ENCODE data around the gene CMTM5. TPM values are rescaled to one million over a fixed set of nuclear protein-coding genes. Genes with fewer than 3 reads are reported as not detected.

CMTM5 gene, protein sequence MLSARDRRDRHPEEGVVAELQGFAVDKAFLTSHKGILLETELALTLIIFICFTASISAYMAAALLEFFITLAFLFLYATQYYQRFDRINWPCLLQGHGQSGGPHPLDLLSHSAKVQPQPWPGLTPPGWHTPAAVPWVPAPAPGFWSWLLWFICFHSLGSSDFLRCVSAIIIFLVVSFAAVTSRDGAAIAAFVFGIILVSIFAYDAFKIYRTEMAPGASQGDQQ
- 1 to 10 TPM in 1 of 8 experiments, under 1 TPM in 6, not detected in 1; 0.05 to 2.0 (median 0.40) TPM for total RNA-seq

DNA sequence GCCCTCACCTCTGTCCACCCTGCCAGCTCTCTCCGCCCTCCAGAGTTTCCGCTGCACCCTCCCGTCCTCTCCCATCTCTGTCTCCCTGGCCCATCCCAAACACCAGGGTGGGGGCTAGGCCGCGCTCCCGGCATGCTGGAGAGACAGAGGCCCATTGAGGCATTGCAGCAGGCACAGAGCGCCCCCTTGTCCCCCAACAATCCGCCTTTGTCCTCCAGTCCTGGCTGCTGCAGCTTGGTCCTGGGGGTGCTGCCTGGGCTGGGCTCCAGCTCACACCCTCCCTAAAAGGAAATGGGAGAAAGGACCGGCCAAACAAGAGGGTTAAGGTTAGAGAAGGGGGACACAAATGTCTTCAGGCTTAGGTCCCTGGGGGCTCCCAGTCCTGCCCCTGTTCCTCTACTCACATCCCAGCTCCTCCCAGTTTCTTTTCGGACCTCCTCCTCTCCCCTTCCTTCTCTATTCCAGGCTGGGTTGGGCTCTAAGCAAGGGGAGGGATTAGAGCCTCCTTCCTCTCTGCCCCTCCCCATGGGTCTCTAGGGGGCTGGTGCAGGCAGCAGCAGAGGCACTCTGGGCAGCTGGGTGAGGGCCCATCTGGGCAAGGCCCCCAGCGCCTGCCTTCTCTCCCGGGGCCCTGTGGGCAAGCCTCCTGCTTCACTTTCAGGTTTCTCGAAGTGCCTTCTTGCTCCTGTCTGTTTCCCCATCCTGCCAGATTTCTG, at the start of gene CMTM5:
TSS of gene CMTM5 (plus strand) at position 565 of the 716 bp plus-strand sequence. CDS start 206 bp downstream, outside the sequence.
- Histone ChIP-seq H3K4me1 (replicated peaks in 1 of 2) (no peaks in the 10 kb centered on the region), H3K4me3 (no peak within 1 kb of the TSS), H3K27ac (no peak within 1 kb of the TSS)
- ATAC-seq (replicated peaks in 6 of 8): peak in 2 of 8 experiments; percentile 36 to 54
- 20 to 100% (median 49%) methylated on average over 1 to 4 of the region's 13 CpGs; no CpG with 5 or more reads in 4 of the 10 experiments for WGBS, 10 experiments
- in situ Hi-C loops (cut with MboI; ENCODE audit: low pct_unique_long_range_greater_than_20kb in 2 of 9, low sequenced_read_pairs in 9 of 9, unreplicated experiment in 9 of 9): loop anchor here in 1 of 9 experiments (10.0 kb wide), 1 partner anchor 52 kb away; the partner anchor contains the start of gene PABPN1

DNA sequence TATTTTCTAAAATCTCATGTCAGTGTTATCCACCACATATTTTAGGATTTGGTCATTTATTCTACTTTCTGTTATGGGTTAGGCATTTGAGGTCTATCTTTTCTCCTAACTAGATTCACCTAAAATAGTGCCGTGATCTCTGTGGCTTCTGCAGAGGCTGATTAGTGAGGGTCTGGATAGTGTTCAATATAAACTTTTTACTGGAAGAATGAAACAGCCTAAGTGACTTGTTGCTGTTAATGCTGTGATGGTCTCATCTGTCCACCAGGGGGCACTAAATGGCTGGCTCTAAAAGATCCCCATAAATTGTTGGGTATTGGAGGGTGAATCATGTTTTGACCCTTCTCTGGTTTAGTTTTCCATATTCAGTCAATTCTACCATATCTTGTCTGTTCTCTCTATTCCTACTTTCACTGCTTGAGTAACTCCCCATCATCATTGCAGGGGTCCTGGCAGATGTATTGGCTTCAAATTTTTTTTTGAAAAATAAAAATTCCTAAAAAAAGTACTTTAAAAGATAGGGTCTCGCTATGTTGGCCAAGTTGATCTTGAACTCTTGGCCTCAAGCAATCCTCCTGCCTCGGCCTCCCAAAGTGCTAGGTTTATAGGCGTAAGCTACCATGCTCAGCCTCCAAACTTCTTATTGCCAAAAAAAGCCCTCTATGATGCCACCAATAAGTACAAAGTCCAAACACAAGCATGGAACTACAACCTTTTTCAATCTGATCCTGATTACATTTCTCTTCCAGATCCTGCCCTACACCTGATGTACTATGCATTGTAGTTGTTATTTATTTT, 48.7 kb upstream of the CMTM5 start:
- in situ Hi-C loops (cut with MboI; ENCODE audit: low pct_unique_long_range_greater_than_20kb in 2 of 9, low sequenced_read_pairs in 9 of 9, unreplicated experiment in 9 of 9): loop anchor here in 5 of 9 experiments (10.0 to 25.0 kb wide), 4 partner anchors 47 to 234 kb away; partner anchors contain the start of genes THTPA (in 3 of the 5), ZFHX2 (in 3 of the 5), AP1G2 (in 2 of the 5) and NGDN (in 2 of the 5)
- Histone ChIP-seq H3K4me1 (replicated peaks in 1 of 2) (peaks cover 1 to 3% of the 10 kb centered on the region in 2 donors), H3K4me3 (no peak overlapping the region), H3K27ac (no peak overlapping the region)
- 11 to 86% (median 40%) methylated on average over 1 to 4 of the region's 4 CpGs for WGBS, 10 experiments
- ATAC-seq (replicated peaks in 6 of 8): peak; percentile 54 to 83 (median 70)

DNA sequence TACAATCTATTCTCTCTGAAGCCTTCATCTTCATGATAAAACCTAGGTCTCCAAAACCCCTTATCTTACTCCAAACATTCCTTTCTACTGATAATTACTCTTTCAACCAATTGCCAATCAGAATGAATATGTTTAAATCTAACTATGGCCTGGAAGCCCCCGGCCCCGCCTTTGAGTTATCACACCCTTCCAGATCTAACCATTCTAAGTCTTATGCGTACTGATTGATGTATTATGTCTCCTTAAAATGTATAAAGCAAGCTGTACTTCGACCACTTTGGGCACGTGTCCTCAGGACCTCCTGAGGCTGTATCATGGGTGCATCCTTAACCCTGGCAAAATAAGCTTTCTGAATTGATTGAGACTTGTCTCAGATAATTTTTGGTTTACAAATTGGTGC, 41.2 kb upstream of the CMTM5 start:
- Histone ChIP-seq H3K27ac (no peak overlapping the region), H3K4me1 (replicated peaks in 1 of 2) (no peaks in the 10 kb centered on the region), H3K4me3 (no peak overlapping the region)
- in situ Hi-C loops (cut with MboI; ENCODE audit: low pct_unique_long_range_greater_than_20kb in 2 of 9, low sequenced_read_pairs in 9 of 9, unreplicated experiment in 9 of 9): loop anchor here in 5 of 9 experiments (10.0 to 25.0 kb wide), 4 partner anchors 119 to 227 kb away; partner anchors contain the start of genes NGDN (in 3 of the 5), AP1G2 (in 2 of the 5), THTPA (in 2 of the 5) and ZFHX2 (in 2 of the 5)
- WGBS, 10 experiments: 40 to 93% (median 68%) methylated on average over 1 to 5 of the region's 5 CpGs; no CpG with 5 or more reads in 1 of the 10 experiments
- ATAC-seq (replicated peaks in 6 of 8): no peak

DNA sequence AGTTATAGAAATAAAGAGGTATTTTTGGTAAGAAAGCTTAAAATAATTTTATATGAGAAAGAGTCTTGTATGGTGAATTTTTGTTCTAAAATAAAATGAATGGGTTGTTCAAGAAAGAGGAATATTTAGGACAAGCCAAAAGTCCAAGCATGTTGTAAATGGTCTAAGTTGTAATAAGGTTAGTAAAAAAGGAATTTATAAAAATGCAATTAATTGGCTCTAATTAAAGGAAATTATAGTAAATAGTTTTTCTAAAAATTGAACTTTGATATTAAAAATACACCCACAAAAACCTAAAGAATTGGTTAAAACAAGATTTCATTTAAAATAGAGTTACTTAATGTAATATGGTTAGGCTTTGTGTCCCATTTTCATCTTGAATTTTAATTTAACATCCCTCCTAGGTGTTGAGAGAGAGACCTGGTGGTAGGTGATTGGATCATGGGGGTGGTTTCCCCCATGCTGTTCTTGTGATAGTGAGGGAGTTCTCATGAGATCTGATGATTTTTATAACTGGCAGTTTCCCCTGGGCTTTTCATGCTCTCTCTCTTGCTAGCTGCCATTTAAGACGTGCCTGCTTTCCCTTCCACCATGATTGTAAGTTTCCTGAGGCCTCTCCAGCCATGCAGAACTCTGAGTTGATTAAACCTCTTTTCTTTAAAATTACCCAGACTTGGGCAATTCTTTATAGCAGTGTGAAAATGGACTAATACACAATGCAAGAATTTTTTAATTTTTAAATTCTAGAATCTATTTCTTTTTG, 37.2 kb upstream of the CMTM5 start:
- Histone ChIP-seq H3K4me1 (replicated peaks in 1 of 2) (no peaks in the 10 kb centered on the region), H3K27ac (no peak overlapping the region), H3K4me3 (no peak overlapping the region)
- 0 to 78% (median 66%) methylated on average over 1 of the region's 1 CpG; no CpG with 5 or more reads in 4 of the 10 experiments for WGBS, 10 experiments
- in situ Hi-C loops (cut with MboI; ENCODE audit: low pct_unique_long_range_greater_than_20kb in 2 of 9, low sequenced_read_pairs in 9 of 9, unreplicated experiment in 9 of 9): loop anchor here in 5 of 9 experiments (10.0 to 25.0 kb wide), 4 partner anchors 115 to 223 kb away; partner anchors contain the start of genes NGDN (in 3 of the 5), AP1G2 (in 2 of the 5), THTPA (in 2 of the 5) and ZFHX2 (in 2 of the 5)
- no peak for ATAC-seq (replicated peaks in 6 of 8)

DNA sequence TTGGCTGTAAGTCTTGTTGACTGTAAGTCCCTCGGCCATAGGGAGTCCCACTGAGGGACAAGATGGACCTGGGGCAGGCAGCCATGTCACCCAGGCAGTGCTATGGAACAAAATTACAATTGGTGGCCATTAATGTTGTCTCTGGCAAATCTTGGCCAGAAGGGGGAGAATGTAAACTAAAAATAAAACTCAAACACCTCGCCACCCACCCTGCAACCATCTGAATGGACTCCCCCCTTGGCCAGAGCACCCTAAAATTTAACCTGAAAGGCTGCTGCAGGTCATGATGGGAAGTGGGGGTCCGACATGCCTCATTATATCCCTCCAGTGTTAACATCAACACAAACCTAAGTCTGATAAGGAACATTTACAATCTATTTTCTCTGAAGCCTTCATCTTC, 32.4 kb upstream of the CMTM5 start:
- in situ Hi-C loops (cut with MboI; ENCODE audit: low pct_unique_long_range_greater_than_20kb in 2 of 9, low sequenced_read_pairs in 9 of 9, unreplicated experiment in 9 of 9): loop anchor here in 4 of 9 experiments (25.0 kb wide), 2 partner anchors 118 to 218 kb away; partner anchors contain the start of genes AP1G2 (in 2 of the 4), NGDN (in 2 of the 4), THTPA (in 2 of the 4) and ZFHX2 (in 2 of the 4)
- H3K4me3 ChIP-seq: no peak overlapping the region
- no peak for ATAC-seq (replicated peaks in 6 of 8)
- peaks cover 0 to 6% of the 10 kb centered on the region in 2 donors for H3K4me1 ChIP-seq (replicated peaks in 1 of 2)
- 17 to 100% (median 38%) methylated on average over 1 to 3 of the region's 3 CpGs; no CpG with 5 or more reads in 2 of the 10 experiments for WGBS, 10 experiments
- no peak overlapping the region for H3K27ac ChIP-seq

DNA sequence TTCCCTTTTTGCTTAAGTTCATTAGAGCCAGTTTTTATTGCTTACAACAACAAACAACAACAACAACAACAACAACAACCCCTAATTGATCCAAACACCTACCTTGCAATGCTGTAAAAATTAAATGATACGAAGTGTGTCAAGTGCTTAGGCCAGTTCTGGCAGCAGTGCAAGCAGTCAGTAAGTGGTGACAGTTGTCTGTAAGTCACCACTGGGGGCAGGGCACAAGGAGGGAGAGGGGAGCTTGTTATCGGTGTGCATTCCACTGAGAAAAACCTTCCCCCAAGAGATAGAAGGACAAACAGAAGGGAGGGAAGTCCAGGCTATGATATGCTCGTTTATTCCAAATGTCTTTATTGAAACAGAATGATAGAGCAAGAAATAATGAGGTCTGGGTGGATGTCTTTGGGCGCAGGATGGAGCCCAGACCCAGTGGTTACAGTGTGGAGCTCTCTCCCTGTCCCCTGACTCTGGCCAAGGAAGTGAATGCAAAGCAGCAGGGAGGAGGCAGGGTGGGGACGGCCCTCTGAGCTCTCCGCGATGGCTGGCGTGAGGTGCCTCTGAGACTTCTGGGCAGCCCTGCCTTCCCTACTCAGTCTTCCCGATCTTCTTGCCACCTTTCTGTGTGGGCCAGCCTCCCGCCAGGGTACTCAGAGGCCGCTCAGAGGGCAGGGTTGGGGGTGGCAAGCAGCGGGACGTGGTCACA, 30.7 kb upstream of the CMTM5 start:
- ATAC-seq (replicated peaks in 6 of 8): peak in 5 of 8 experiments; percentile 44 to 80 (median 66)
- Histone ChIP-seq H3K4me1 (replicated peaks in 1 of 2) (peaks cover 0 to 9% of the 10 kb centered on the region in 2 donors), H3K4me3 (no peak overlapping the region), H3K27ac (no peak overlapping the region)
- WGBS, 10 experiments: 45 to 100% (median 67%) methylated on average over 1 to 8 of the region's 13 CpGs; no CpG with 5 or more reads in 1 of the 10 experiments
- in situ Hi-C loops (cut with MboI; ENCODE audit: low pct_unique_long_range_greater_than_20kb in 2 of 9, low sequenced_read_pairs in 9 of 9, unreplicated experiment in 9 of 9): loop anchor here in 4 of 9 experiments (25.0 kb wide), 2 partner anchors 116 to 216 kb away; partner anchors contain the start of genes AP1G2 (in 2 of the 4), NGDN (in 2 of the 4), THTPA (in 2 of the 4) and ZFHX2 (in 2 of the 4)

DNA sequence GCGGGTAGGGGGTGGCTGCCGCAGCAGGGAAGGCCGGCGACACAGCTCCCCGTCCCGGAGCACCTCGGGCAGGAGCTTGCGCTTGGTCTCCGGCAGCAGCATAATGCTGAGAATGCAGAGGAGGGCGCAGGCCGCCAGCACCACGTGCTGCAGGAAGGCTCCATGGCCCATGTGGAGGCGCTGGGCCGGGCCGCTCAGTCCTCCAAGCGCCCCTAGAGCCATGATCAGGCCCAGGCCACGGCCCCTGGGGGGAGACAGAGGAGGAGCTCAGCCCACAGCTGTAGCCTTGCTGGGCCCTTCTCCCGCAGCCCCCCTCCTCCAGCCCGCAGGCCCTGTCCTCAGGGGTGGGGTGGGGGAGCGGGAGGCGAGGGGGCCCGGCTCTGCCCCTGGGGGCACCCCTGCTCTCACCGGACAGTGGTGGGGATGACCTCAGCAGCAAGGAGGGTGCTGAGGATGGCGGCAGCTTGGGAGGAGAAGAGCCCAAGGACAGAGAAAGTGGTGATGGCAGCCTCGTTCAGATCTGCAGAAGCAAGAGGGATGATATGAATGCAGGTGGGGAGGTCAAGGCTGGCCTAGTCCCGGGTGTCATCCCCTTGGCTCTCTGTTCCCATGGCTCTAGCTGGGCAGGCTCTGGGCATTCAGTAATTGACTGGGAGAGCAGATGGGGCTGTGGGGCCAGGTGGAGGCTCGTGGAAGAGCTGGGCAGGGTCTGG, 30.0 kb upstream of the CMTM5 start:
- no CpG with 5 or more reads among the region's 27 CpGs for WGBS, 10 experiments
- Histone ChIP-seq H3K4me3 (no peak overlapping the region), H3K4me1 (replicated peaks in 1 of 2) (peaks cover 0 to 10% of the 10 kb centered on the region in 2 donors), H3K27ac (no peak overlapping the region)
- peak in 5 of 8 experiments; percentile 7 to 35 (median 29) for ATAC-seq (replicated peaks in 6 of 8)
- in situ Hi-C loops (cut with MboI; ENCODE audit: low pct_unique_long_range_greater_than_20kb in 2 of 9, low sequenced_read_pairs in 9 of 9, unreplicated experiment in 9 of 9): loop anchor here in 4 of 9 experiments (25.0 kb wide), 2 partner anchors 115 to 215 kb away; partner anchors contain the start of genes AP1G2 (in 2 of the 4), NGDN (in 2 of the 4), THTPA (in 2 of the 4) and ZFHX2 (in 2 of the 4)

DNA sequence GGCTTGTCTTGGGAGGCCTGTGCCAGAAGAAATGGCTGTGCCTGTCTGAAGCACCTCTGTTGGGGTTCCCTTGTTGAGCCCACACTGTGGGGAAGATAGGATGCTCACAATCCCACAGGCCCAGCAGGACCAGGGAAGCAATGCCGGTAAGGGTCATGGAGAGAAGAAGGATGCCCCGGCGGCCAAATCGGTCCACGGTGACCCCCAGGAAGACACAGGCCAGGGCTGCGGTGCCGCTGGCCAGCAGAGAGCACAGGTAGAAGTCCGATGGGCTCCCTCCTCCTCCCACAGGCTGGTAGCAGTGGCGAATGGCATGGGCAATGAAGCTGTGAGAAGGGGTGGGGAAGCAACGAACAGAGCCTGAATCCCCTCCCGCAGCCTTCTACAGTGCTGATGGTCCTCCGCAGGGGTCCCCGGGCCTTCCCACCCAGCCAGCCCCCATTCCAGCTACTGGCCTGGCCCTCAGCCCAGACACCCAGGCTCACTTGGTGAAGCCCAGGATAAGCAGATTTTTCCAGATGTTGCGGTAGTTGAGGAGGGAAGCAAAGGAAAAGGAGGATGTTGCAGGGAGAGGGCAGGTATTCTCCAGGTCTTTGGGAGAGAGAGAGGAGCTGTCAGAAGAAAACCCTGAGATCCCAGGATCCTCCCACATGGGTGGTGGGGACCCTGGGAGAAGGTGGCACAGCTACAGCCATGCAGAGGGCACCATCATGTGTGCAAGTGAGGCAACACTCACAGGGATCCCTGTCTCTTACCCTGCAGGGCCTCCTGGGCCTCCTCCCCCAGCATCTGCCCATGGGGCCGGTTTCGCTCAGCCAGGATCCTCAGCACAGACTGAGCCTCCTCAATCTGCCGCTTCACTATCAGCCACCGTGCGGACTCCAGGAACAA, 29.2 kb upstream of the CMTM5 start:
- peaks cover 0 to 10% of the 10 kb centered on the region in 2 donors for H3K4me1 ChIP-seq (replicated peaks in 1 of 2)
- no peak overlapping the region for H3K27ac ChIP-seq
- in situ Hi-C loops (cut with MboI; ENCODE audit: low pct_unique_long_range_greater_than_20kb in 2 of 9, low sequenced_read_pairs in 9 of 9, unreplicated experiment in 9 of 9): loop anchor here in 4 of 9 experiments (25.0 kb wide), 2 partner anchors 115 to 215 kb away; partner anchors contain the start of genes AP1G2 (in 2 of the 4), NGDN (in 2 of the 4), THTPA (in 2 of the 4) and ZFHX2 (in 2 of the 4)
- no peak for ATAC-seq (replicated peaks in 6 of 8)
- H3K4me3 ChIP-seq: no peak overlapping the region
- WGBS, 10 experiments: 87 to 100% (median 89%) methylated on average over 1 to 7 of the region's 19 CpGs; no CpG with 5 or more reads in 6 of the 10 experiments

DNA sequence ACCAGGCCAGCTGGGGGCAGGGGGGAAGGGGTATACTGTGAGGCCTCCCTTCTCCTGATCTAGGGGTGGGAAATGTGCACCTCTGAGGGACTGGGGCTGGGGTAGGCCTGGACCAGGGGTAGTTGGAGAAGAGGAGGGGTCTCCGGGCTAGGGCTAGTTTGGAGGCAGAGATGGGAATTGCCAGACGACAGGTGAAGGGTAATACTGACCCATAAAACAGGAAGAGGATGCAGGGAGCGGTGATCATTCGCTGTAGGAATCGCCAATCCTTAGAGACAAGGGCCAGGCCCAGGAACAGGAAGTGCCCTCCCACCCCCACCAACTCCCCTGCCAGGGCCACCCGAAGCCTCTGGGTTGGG, 28.6 kb upstream of the CMTM5 start:
- no peak for ATAC-seq (replicated peaks in 6 of 8)
- 60 to 100% methylated on average over 1 of the region's 6 CpGs; no CpG with 5 or more reads in 8 of the 10 experiments for WGBS, 10 experiments
- Histone ChIP-seq H3K4me3 (no peak overlapping the region), H3K27ac (no peak overlapping the region), H3K4me1 (replicated peaks in 1 of 2) (peaks cover 0 to 10% of the 10 kb centered on the region in 2 donors)
- in situ Hi-C loops (cut with MboI; ENCODE audit: low pct_unique_long_range_greater_than_20kb in 2 of 9, low sequenced_read_pairs in 9 of 9, unreplicated experiment in 9 of 9): loop anchor here in 4 of 9 experiments (25.0 kb wide), 2 partner anchors 114 to 214 kb away; partner anchors contain the start of genes AP1G2 (in 2 of the 4), NGDN (in 2 of the 4), THTPA (in 2 of the 4) and ZFHX2 (in 2 of the 4)

Data from motor neuron (in vitro differentiated cells).